Measurements from ENCODE around the gene EFCC1.

The EFCC1 gene

DNA sequence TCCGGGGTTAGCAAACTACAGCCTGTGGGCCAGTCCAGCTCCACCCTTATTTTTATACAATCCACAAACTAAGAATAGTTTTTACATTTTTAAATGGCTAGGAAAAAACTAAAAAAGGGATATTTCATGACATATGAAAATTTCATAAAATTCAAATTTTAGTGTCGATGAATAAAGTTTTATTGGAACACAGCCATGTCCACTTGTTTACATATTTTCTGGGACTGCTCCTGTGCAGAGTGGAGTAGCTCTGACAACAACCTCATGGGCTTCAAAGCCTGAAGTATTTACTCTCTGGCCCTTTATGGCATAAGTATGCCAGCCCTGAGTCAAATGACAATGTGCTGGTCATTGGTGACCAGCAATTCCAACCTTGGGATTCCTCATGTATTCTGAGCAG is 17.2 kb downstream of the EFCC1 start:
- in situ Hi-C loops (cut with HindIII; ENCODE audit: low sequenced_read_pairs), result no loop called here
- TF ChIP-seq, protein P1, sequence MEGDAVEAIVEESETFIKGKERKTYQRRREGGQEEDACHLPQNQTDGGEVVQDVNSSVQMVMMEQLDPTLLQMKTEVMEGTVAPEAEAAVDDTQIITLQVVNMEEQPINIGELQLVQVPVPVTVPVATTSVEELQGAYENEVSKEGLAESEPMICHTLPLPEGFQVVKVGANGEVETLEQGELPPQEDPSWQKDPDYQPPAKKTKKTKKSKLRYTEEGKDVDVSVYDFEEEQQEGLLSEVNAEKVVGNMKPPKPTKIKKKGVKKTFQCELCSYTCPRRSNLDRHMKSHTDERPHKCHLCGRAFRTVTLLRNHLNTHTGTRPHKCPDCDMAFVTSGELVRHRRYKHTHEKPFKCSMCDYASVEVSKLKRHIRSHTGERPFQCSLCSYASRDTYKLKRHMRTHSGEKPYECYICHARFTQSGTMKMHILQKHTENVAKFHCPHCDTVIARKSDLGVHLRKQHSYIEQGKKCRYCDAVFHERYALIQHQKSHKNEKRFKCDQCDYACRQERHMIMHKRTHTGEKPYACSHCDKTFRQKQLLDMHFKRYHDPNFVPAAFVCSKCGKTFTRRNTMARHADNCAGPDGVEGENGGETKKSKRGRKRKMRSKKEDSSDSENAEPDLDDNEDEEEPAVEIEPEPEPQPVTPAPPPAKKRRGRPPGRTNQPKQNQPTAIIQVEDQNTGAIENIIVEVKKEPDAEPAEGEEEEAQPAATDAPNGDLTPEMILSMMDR (IDR thresholded peaks at IDR 0.05; ENCODE audit: low read depth, low read length), result no peak
- no peak overlapping the region for H3K4me3 ChIP-seq (ENCODE audit: low read depth, low read length)
- no peak for DNase-seq (ENCODE audit: low read depth, low spot score)

DNA sequence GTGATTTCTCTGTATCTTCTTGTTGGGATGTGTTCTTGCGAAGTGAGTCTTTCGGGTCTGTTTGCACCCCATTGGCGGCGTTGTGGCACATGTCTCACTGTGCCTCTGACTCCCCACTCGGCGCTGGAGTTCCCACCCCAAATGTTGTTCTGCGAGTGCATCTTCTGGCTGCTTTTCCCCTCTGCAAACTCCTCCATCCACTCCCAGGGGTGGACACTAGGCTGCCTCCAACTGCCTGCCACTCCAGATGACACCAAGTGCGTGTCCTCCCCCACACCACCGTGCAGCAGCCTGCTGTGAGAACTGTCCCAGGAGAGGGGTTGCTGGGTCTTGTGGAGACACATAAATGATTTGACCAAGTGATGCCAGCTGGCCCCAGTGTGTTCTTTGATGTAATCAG is 17.6 kb downstream of the EFCC1 start:
- in situ Hi-C loops (cut with HindIII; ENCODE audit: low sequenced_read_pairs), result no loop called here
- no peak for DNase-seq (ENCODE audit: low read depth, low spot score)
- no peak overlapping the region for H3K4me3 ChIP-seq (ENCODE audit: low read depth, low read length)
- TF ChIP-seq, protein P1 (IDR thresholded peaks at IDR 0.05; ENCODE audit: low read depth, low read length), result no peak

DNA sequence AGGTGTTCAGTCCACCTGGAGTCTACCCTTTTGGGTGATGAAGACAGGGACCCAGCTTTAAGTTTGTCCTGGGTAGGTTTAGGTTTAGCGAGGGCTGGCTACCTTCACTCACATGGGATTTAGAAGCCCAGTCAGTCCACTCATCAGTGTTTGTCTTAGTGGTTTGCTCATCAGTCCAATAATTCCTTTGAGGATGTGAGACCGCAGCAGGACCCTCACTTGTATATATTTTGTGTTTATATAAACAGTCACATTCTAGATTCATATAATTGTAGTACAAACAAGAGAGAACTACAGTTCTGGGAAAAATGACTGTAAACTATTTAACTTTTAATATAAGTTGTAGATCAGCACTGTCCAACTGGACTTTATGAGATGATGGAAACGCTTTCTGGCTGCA is 18.2 kb downstream of the EFCC1 start:
- in situ Hi-C loops (cut with HindIII; ENCODE audit: low sequenced_read_pairs), result no loop called here
- DNase-seq (ENCODE audit: low read depth, low spot score), result no peak
- TF ChIP-seq, protein P1 (IDR thresholded peaks at IDR 0.05; ENCODE audit: low read depth, low read length), result no peak
- H3K4me3 ChIP-seq (ENCODE audit: low read depth, low read length), result no peak overlapping the region

DNA sequence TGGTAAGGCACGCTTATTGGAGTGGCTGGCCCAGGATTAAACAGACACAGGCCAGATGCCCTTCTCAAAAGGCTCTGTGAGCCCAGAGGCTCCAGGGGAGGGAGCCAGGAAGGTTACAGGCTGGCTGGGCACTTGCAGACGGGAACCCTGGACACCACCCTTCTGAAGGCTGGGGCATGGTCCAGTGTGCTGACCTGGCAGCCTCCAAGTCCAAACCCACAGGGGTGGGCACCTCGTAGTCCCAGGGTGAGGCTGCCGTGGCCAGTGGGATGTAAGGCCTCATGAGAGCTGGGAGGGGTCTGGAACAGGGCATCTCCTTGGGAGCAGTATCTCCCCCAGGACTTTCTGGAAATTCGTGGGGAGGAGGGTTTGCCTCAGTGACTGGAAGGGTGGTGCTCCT is 19.6 kb downstream of the EFCC1 start:
- in situ Hi-C loops (cut with HindIII; ENCODE audit: low sequenced_read_pairs), result no loop called here
- no peak for DNase-seq (ENCODE audit: low read depth, low spot score)
- TF ChIP-seq, protein P1 (IDR thresholded peaks at IDR 0.05; ENCODE audit: low read depth, low read length), result no peak
- no peak overlapping the region for H3K4me3 ChIP-seq (ENCODE audit: low read depth, low read length)

DNA sequence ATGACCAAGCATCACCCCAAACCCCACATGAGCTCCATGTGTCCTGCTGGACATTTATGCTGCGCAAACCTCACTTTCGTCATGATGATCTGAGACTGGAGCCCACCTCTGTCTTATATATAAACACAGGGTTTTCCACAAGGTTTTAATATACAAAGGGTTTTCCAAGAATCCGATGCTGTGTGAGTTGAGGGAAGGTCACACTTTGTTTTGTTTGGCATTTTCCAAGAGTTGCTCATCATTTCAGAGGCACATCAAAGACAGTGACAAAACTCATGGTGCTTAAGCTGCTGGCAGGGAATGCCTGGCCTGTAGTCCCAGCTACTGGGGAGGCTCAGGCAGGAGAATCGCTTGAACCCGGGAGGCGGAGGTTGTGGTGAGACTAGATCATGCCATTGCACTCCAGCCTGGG is 20.0 kb downstream of the EFCC1 start:
- in situ Hi-C loops (cut with HindIII; ENCODE audit: low sequenced_read_pairs), result no loop called here

DNA sequence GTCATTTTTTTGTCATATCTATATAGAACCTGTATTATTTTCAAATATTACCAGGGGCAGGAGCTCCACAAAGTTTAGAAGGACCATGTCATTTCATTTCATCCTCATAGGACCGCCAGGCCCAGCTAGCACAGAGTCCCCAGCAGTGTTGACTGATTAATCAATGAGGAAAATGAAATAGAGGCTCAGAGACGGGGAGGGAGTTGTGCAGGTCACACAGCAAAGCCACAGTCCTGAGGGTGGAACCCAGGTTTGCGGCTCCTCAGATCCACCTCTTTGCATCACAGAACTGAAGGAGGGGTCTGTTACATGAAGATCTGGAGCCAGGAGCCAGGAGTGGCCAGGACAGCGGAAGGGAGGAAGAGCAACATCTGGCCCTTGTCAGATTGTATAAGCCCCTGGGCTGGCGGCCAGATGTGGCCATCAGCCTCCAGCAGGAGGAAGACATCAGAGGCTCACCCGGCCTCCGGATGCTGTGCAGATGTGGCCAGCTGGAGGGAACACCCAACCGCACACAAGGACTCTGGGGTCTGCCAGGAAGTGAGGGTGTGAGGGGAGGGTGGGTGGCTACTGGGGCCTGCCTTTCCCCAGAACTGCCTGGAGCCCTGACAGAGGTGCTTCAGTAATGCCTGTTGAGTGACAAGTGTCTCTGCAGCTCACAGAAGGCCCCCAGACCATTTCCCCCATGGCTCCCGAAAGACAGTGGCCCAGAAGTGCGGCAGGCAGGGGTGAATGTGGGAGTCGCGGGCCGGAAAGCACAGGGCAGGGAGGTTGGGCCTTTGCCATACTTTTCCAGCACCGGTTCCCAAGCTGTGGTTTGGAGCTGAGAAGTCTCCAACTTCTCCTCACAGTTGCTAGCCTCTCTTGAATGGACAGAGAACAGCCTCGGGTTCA is 21.3 kb downstream of the EFCC1 start:
- no peak for DNase-seq (ENCODE audit: low read depth, low spot score)
- in situ Hi-C loops (cut with HindIII; ENCODE audit: low sequenced_read_pairs), result no loop called here
- H3K4me3 ChIP-seq (ENCODE audit: low read depth, low read length), result no peak overlapping the region
- TF ChIP-seq, protein P1 (IDR thresholded peaks at IDR 0.05; ENCODE audit: low read depth, low read length), result no peak

More for the DNA sequence above, 20.0 kb downstream of the EFCC1 start:
- peak; percentile 39 for DNase-seq (ENCODE audit: low read depth, low spot score)
- H3K4me3 ChIP-seq (ENCODE audit: low read depth, low read length), result no peak overlapping the region
- TF ChIP-seq, protein P1 (IDR thresholded peaks at IDR 0.05; ENCODE audit: low read depth, low read length), result no peak
